GM21576 (cell line): ENCODE data around the gene ADAMTS17.

Experiments used
- ATAC-seq: cut with Tn5 transposase; IDR thresholded peaks from one replicate; pipeline ENCODE4 v1.9.1; 2021; ENCODE audit warnings: mild to moderate bottlenecking, moderate library complexity; ENCODE audit not compliant: unreplicated experiment

The ADAMTS17 gene, protein sequence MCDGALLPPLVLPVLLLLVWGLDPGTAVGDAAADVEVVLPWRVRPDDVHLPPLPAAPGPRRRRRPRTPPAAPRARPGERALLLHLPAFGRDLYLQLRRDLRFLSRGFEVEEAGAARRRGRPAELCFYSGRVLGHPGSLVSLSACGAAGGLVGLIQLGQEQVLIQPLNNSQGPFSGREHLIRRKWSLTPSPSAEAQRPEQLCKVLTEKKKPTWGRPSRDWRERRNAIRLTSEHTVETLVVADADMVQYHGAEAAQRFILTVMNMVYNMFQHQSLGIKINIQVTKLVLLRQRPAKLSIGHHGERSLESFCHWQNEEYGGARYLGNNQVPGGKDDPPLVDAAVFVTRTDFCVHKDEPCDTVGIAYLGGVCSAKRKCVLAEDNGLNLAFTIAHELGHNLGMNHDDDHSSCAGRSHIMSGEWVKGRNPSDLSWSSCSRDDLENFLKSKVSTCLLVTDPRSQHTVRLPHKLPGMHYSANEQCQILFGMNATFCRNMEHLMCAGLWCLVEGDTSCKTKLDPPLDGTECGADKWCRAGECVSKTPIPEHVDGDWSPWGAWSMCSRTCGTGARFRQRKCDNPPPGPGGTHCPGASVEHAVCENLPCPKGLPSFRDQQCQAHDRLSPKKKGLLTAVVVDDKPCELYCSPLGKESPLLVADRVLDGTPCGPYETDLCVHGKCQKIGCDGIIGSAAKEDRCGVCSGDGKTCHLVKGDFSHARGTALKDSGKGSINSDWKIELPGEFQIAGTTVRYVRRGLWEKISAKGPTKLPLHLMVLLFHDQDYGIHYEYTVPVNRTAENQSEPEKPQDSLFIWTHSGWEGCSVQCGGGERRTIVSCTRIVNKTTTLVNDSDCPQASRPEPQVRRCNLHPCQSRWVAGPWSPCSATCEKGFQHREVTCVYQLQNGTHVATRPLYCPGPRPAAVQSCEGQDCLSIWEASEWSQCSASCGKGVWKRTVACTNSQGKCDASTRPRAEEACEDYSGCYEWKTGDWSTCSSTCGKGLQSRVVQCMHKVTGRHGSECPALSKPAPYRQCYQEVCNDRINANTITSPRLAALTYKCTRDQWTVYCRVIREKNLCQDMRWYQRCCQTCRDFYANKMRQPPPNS

DNA sequence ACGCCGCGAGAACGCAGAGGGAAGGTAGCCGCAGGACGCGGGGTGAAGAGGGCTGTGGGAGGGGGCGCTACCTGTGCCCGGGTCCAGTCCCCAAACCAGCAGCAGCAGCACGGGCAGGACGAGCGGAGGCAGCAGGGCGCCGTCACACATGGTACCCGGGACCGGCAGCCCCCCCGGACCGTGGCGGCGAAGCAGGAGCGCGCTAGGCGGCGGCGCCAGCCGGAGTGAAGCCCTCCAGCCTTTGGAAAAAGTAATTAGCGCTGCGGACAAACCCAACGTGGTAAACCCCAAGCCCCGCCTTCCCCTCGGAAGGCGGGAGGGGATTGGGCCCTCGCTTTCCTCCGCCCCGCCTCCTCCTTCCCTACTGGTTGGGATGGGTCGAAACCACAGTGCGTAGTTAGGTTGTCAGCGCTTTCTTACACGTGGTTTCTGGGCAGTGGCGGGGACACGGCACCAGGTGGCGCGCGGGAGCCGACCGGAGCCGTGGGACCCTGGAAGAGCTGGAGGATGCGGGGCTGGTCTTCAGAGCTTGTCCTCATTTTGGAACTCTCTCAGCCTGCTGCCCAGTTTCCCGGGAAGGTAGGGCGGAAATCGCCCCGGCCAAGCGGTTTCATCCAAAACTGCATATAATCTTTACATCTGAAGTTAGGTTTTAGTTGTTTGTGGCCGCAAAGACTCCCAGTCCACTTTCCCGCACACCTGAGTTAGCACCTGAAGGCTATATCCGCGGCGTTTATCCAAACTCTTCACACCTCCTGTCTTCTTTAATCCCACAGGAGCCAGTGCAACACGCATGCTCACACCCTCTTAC, at the start of gene ADAMTS17:
TSS of gene ADAMTS17 (minus strand) at position 226 of the 811 bp plus-strand sequence. CDS start at position 150, 76 bp downstream.
- peak; percentile 94 for ATAC-seq

DNA sequence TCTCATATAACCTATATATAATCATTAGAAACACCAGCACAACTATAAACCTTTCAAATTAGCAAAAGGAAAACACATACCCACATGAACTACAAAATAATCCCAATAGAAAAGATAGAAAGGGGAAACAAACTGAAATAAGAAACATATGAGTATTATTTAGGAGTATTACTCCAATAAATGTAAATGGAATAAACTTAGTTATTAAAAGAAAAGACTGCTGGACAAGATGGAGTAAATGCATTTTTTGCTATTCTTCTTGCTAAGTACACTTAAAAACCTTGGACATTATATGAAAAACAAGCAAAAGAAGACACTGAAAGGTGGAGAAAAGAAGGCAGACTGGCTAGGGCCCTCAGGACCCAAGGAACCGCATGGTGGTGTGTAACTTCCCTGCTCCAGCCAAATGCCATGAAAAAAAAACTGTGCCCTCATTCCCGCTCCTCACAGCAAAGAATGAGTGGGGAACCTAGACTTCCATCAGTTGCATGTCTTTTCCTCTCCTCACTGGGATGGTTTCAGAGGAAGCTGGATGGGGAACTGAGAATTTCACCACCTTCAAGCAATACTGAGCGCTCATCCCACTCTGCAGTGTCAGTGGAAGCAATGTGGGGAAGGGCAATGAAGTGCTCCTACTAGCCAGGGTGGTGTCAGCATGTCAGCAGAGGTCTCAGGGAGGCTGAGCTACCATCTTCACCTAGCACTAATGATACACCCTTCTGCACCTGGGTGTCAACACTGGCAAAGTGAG, 43.7 kb upstream of the ADAMTS17 start:
- no peak for ATAC-seq

DNA sequence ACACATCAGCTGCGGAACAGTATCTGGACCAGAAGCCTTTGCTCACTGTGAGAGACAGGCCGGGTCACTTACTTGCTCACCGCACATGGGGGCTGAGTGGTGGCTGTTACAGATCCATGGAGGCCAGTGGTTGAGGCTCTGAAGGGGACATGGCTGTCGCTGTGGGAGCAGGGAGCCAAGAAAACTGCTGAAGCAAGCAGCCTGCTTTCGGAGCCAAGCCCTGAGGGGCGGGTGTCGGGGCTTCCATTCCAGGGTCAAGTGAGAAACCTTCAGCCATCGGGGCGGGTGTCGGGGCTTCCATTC, 42.3 kb upstream of the ADAMTS17 start:
- no peak for ATAC-seq

DNA sequence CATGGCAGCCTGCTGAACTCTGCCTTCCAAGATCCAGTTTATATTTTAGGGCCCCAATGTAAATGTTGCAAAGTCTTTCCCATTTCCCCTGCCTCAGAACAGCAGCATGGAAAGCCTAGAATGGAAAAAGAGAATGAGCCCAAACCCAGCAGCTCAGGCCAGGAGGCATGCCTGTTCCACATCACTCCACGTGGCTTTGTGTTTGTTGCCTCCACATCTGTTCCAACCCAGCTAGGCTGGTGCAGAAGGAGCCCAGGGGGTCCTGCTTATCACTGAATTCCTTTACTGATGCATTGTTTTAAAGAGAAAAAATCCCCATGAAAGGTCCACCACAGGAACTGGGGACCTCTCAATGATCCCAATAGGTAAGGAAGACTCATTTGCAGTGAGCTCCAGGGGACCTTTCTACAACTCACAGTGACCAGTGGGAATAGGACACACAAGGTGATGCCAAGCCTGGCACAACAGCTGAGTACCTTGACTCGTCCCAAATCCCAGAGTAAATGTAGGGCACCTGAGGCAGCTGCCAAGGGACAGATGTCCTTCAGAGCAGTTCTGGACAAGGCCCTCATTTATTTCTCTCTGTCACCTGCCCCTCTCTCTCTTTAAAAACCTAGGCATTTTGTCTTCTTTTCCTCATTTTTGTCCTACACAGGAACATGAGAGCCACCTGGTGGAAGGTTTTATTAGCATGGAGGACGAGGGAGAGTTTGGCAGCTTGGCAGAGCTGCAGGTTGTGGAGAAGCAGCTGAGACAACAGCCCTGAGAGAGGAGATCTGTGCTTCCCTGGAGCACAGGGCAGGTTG, 41.7 kb upstream of the ADAMTS17 start:
- ATAC-seq, result no peak

DNA sequence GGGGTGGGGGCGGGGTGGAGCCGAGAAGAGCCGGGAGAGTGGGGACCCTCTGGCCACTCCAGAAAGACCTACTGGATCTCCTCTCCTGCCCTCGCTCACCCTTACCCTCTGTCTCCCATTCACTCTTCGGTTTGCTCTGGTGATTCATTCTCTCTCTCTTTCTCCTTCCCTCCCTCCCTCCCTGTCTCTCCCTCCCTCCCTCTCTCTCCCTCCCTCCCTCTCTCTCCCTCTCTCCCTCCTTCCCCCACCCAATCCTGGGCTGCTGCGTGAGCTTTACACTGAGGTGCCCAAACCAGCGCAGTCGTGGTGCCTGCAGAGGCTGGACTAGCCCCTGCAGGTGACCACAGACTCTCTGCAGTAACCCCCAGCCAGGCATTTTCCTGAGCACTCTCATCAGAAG, 32.2 kb upstream of the ADAMTS17 start:
- ATAC-seq, result no peak

DNA sequence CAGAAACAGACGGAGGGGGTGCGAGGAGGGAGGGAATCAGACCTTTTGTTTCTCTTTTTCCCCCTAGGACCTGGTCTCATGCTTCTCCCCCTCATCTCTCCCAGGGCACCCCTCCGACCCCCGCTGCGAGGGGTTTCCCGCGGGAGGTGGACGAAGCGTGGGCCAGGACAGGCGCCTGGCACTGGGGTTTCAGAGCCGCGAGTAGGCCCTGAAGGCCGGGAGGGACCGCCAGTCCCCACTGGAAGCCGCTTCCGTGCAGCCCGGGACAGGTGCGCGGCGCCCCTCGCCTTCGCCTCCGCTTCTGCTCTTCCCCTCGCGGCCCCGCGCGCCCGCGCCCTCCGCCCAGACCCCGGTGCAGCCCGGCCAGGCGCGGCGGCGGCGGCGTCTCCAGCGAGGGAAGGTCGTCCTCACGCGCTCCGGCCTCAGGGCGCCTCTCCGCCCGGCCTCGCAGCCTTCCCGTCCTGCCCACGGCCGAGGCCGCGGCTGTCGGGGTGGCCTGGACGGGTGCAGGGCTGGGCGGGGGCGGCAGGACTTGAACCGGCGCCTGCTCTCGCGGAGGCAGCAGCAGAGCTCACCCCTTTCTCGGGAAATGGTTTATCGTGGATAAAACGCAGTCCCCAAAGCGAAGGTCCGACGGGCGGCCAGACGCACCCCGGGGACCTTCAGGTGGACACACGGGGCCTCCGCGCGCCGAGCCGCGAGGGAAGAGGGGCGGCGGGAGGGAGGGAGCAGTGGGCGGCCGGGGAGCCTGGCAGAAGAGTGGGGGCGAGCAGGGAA, 31.5 kb upstream of the ADAMTS17 start:
- ATAC-seq, result no peak

DNA sequence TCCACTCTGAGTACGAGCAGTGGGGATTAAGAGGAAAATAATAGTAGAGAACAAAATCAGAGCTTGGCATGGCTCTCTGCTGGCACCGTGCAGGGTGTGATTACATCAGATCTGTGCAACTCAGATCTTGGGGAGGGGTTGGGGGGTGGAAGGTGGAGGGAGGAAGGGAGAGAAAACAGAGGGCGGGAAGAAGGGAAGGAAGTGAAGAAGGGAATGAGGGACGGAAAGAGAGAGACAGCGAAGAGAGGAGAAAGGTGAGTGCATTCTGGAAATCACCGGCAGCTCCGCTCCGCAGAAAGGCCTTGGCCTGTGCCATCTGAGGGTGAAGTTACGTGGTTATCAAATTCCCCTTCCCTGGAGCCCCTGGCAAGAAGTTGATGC, 31.0 kb upstream of the ADAMTS17 start:
- ATAC-seq, result no peak

DNA sequence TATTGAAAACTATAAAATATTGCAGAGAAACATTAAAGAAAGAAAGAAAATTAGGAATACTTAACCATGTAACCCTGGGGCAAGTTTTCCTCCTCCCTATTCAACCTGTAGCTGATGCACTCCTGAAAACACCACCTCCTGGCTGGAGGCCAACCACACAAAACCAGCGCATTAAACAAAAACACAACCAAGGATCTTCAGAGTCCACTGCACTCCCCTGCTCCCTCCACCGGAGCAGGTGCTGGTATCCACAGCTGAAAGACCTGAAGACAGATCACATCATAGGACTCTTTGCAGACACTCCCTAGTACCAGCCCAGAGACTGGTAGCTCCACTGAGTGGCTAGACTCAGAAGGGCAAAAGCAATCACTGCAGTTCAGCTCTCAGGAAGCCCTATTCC, 13.6 kb upstream of the ADAMTS17 start:
- ATAC-seq, result no peak

DNA sequence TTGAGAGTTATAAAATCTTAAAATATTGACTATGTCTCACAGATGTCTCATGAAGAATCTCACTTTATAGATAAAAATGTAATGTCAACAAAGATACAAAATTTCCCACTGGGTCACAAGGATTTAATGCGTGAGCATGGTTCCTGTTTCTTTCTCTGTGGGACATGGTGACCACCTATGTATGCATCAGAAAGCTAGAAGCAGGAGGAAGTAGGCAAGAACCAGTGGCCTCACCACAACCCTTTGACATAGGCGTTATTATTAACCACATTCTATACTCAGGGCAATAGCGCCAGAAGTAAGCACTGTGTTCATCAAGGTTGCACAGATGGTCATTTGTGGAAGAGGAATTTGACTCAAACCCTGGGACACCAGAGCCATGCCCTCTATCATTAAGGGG, 11.7 kb upstream of the ADAMTS17 start:
- no peak for ATAC-seq

DNA sequence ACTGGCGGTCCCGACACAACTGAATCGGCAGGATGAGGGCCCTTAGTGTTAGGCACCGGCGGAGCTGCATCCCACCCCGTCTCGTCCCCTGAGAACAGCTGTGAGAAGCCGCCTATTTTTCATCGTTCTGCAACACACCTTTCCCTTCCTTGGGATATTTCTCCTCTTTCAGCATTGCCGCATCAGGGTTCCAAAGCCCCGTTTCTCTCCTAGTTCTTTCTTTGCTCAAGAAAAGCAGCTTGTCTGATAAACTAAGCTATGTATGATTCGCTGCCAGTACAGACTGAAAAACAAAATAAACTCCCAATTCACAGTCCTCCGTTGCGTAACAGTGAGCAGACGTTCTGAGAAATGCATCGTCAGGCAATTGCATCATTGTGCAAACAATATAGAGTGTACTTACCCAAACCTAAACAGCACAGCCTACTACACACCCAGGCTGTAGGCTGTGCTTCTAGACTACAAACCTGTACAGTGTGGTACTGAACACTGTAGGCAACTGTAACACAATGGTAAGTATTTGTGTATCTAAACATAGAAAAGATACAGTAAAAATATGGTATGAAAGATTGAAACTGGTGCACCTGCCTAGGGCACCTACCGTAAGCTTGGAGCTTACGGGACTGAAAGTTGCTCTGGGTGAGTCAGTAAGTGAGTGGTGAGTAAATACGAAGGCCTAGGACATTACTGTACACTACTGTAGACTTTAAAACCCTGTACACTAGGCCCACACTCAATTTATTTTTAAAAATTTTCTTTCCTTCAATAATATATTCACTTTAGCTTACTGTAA, 8.9 kb upstream of the ADAMTS17 start:
- ATAC-seq, result no peak

DNA sequence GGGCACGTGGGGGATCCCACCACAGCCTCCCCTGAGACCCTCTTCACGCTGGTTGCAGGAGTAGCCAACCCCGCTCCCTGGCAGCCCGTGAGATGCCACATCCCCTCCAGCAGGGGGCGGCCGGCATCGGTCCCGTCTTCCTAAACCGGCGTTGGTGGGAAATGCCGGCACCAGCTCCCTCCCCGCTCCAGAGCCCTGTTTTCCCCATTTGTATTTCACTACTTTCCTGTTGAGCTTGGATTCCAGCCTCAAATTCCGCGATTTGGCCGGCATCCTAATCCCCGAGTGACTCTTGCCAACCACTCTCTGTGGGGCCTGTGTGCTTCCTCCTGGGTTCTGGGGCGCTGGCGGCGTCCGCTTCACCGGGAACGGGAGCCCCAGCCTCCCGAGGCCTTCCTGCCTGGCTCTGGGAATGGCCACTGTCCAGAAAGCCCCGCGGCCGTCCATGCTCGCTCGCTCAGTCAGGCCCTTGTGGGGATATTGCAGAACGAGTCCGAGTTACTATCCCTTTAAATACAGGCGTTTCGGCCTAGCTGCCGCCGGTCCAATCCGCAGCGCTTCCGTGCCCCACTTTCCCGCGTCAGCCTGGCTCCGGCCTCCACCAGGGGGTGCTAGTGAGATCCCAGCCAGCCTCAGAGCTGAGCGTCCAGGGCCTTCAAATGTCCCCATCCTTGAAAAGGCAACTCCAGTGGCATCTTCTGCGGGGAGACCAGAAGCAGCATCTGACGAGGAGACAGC, 8.1 kb upstream of the ADAMTS17 start:
- peak; percentile 91 for ATAC-seq

DNA sequence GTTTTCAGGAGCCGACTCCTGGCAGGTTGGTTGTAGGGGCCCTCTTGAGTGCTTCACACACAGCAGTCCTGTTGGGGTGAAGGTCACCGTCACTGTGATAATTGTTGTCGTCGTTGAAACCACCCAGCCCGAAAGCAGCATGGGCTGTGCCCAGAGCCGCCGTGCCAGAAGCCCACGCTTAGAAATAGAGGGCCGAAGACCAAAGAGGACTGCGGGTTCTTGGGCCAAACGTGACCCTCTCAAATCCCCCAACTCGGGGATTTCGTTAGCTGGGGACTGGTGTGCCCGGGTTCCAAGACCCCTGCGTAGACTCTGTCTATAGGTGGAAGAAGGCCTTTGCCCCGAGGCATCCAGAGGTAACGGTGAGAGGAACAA, 7.5 kb upstream of the ADAMTS17 start:
- no peak for ATAC-seq

DNA sequence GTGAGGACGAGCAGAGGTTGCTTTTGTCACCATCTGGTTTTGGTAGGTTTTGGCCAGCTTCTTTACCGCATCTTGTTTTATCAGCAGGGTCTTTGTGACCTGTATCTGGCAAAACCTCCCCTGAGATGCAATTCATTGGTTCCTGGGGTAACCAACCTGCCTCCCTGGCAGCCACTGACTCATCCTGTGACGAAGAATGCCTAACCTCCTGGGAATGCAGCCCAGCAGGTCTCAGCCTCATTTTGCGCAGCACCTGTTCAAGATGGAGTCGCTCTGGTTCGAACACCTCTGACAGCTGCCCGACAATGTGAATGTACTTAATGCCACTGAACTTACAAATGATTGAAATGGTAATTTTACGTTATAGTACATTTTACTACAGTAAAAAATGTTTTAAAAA, 6.8 kb upstream of the ADAMTS17 start:
- ATAC-seq, result no peak

DNA sequence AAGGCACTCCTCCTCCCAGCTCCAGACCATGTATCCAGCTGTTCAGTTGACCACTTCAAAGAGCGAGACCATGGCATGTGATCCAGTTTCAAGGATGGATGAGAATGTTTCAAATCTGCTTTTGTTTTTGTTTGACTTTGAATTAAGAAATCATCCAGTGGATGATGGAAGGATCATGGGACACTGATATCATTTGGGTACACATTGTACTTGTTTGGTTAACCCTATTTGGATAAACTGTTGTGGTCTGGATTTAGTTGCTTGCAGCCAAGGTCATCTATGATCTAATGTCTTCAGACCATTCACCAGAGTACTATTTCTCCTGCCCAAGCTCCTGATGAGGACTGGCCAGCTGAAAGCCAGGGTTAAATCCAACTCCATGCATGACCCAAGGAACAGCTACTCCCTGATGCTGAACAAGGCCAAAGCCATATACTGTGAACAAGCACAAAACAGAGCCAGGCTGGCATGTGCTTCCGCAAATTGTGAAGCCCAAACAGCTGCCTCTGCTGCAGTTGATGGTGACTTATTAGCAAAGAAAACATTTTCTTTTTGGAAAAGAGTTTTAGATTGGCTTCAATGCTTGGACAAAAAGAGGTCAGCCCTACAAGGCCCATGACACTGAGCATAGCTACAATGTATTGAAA, 5.2 kb upstream of the ADAMTS17 start:
- no peak for ATAC-seq

DNA sequence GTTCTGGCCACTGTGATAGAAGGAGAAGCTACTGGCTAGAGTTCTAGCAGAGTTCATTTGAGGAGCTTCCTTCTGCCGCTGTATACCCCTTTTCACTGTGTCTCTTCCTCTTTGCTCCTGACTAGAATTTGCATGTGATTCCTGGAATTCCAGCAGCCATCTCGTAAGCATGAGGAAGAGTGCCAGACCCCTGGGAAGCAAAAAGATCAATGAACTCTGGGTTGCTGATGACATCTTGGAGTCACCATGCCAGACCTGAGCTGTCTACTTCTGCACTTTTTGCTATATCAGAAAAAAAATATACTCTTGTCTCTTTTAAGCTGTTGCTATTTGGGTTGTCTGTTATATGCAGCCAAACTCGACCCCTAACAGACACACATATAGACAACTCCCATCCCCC, 3.7 kb upstream of the ADAMTS17 start:
- no peak for ATAC-seq

DNA sequence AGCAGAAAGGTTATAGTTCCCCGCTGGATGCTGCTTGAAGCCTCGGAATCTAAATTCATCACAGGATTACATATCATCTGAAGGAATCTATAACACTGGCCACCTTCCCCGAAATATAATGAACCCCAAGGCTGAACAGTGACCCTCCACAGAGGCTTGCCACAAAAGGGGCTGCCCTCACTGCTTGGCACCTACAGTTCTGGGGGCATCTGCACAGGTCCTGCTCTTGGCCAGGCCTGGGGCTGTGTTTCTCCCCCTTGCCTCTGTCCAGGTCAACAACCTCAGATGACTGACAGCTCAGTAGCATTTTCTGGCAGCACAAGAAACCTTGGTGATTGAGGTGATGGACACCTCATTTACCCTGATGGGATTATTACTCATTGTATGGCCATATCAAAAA, 1.5 kb upstream of the ADAMTS17 start:
- ATAC-seq, result no peak

DNA sequence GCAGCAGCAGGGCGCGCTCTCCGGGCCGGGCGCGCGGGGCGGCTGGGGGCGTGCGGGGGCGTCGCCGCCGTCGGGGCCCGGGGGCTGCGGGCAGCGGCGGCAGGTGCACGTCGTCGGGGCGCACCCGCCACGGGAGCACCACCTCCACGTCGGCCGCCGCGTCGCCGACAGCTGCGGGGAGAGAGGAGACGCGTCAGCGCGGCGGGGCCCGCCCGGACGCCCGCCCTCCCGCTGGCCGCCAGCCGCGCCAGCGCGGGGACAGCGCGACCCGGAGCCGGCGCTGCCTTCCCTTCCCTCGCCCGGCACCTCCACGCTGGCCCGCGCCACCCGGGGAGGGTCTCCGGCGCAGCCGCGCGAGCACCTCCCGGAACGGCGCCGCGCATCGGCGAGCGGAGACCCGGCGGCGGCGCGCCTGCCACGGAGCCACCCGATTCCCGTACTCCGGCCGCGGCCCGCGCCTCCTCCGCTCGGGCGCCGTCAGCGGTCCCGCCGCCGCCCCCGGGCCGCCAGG, 481 bp downstream of the ADAMTS17 start:
- no peak for ATAC-seq
